GM20000 (cell line): ENCODE results near the gene KBTBD2.

Source experiments
- DNase-seq: peaks from one replicate; pipeline ENCODE4 v3.0.0; 2012; ENCODE audit warnings: low spot score
- TF ChIP-seq, protein P1 (sequence below): IDR thresholded peaks from 2 replicates; pipeline ENCODE4 v1.5.1; 2012; ENCODE audit warnings: mild to moderate bottlenecking, control low read depth; ENCODE audit errors: extremely low read depth, missing control alignments

KBTBD2 gene

GRCh38 chr7:32891043-32891799, at the start of gene KBTBD2:
TSS of gene KBTBD2 (minus strand) at chr7:32891760. CDS start at chr7:32879604, 12,156 bp downstream.
- peak; percentile 89 for DNase-seq
- TF ChIP-seq, protein P1, sequence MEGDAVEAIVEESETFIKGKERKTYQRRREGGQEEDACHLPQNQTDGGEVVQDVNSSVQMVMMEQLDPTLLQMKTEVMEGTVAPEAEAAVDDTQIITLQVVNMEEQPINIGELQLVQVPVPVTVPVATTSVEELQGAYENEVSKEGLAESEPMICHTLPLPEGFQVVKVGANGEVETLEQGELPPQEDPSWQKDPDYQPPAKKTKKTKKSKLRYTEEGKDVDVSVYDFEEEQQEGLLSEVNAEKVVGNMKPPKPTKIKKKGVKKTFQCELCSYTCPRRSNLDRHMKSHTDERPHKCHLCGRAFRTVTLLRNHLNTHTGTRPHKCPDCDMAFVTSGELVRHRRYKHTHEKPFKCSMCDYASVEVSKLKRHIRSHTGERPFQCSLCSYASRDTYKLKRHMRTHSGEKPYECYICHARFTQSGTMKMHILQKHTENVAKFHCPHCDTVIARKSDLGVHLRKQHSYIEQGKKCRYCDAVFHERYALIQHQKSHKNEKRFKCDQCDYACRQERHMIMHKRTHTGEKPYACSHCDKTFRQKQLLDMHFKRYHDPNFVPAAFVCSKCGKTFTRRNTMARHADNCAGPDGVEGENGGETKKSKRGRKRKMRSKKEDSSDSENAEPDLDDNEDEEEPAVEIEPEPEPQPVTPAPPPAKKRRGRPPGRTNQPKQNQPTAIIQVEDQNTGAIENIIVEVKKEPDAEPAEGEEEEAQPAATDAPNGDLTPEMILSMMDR: no peak

DNA sequence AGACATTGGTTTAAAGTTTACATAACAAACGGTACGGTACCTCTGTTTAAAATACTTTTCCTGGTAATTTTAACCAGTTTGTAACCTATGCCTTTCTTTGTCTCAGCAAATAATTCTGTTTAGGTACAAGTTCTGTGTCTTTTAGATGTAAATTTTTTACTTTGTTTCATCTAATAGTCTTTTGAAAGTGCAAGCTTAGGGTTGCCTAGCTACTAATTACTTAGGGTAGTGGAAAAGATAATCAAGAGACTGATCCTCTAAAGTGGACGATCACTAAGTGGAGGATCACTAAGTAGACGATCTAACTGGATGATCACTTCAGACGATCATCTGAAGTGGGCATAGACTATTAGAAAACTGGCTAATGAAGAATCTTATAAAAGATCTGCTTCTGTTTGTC, 49.6 kb upstream of the KBTBD2 start:
- TF ChIP-seq, protein P1: no peak
- DNase-seq: no peak

DNA sequence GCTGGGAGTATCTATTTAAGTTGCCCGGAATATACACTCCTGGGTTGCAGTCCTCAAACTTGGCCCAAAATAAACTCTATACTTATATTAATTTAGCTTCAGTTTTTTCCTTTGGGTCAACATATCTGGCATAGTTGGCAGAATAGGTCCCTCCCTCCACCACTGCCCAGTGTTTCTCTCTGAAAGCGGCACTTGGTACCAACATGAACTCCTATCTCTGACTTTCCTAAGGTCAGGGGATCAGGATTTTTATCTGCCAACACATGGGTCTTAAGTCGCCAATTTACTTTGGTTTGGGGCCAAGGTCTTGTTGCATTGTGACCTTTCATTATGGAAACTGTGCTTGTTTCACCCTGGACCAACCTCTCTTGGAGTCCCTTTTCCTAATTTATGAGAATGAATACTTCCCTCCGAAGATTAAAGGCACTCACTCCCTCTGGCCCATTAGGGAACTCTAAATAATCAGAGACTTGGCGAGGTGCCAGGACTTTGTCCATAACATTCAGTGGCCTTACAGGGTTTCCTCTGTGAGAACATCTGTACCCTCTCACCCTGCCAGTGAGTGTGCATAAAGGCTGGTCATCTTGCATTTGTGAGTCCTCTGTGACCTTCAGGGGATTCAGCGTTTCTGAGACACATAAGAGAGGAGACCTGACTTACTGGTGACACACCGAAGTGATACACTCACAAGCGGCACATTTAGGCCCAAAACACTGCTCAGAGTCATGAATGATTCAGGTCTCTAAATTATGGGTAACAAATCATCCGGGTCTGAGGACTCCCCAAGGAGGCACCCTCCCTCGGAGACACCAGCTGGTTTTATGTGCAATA, 46.0 kb upstream of the KBTBD2 start:
- TF ChIP-seq, protein P1: no peak

DNA sequence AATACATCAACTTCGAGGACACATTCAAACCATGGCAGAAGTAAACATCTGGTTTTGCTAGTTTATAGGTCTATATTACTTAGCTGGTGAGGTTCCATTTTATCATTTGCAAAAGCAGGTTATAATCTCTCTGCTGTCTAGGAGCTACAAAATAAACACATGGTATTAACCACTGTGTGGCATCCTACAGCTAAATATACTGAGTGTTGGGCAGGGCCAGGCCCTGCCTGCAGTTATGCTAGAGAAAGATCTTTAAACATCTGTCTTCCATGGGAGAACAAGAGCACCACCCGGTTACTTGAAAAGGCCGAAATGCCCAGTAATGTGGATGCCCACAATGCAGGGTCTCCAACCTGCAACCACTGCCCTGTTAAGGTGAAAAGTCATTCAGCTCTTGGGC, 45.1 kb upstream of the KBTBD2 start:
- DNase-seq: no peak
- TF ChIP-seq, protein P1: no peak

More for the DNA sequence above, 46.0 kb upstream of the KBTBD2 start:
- no peak for DNase-seq

DNA sequence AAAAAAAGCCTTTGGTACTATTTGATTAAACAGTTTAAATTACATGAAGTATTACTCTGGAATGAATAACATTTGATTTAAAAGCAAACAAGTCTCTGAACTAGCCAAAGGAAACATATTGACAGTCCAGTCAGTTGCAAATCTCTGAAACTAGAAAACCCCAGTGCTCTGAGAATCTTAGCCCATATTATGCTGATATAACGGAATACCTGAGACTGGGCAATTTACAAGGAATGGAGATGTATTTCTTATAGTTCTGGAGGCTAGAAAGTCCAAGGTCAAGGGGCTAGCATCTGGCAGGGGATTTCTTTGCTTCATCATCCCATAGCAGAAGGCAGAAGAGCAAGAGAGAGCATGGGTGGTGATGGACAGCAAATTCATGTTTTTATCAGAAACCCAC, 44.0 kb upstream of the KBTBD2 start:
- TF ChIP-seq, protein P1: no peak
- DNase-seq: no peak

DNA sequence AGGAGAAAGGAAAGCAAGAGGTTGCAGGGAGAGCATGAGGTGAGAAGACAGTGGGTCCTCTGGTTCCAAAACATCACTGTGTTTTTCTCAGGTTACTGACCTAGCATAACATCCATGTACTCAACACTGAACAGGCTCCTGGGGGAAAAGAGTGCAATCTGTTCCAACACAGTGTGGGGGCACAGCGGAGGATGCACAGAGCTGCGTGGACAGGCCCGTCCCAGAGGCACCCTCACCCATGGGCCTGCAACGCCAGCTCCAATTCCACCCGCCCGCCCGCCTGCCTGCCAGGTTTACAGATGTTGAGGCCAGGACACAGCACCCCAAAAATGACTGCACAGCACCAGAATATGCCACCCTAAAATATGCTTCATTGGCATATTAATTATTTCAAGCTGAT, 38.8 kb upstream of the KBTBD2 start:
- DNase-seq: no peak
- TF ChIP-seq, protein P1: no peak

- DNase-seq: no peak
Observed at GRCh38 chr7:32929430-32930143, 38.0 kb upstream of the KBTBD2 start.

More at GRCh38 chr7:32929430-32930143, 38.0 kb upstream of the KBTBD2 start:
- TF ChIP-seq, protein P1: no peak
